GM12878 (cell line): ENCODE data around the gene RIN1. TPM values are rescaled to one million over a fixed set of nuclear protein-coding genes. Genes with fewer than 3 reads are reported as not detected.

Experiments used
- ATAC-seq: fragments of 200-7000 bp; cut with Tn5 transposase; 3 replicates; pipeline ENCODE4 v1.9.1; 2020; ENCODE audit warnings: mild to moderate bottlenecking, moderate library complexity
- BruUV-seq: library from RNA; stranded (reverse); fragments of 400-500 nt; replicated peaks from 2 replicates; lab custom pipeline; 2021; lab: Mats Ljungman, UMichigan
- CTCF ChIA-PET: fragments of 300-600 bp; sonication (Branson Sonifier 250); formaldehyde crosslinking; extraction: SDS; loops from one replicate; lab custom pipeline; 2021; ENCODE audit warnings: inconsistent platforms; lab: Yijun Ruan, JAX
- POLR2A ChIA-PET: fragments of 350-600 bp; formaldehyde crosslinking; extraction: SDS; loops from one replicate; lab custom pipeline; 2021; ENCODE audit warnings: inconsistent platforms; lab: Charles Lee
- RAD21 ChIA-PET: fragments of 300-600 bp; sonication (Branson Sonifier 250); formaldehyde crosslinking; loops from one replicate; lab custom pipeline; 2023; ENCODE audit warnings: antibody characterized with exemption; ENCODE audit not compliant: unreplicated experiment; lab: Charles Lee
- SMC1A ChIA-PET: fragments of 300-600 bp; sonication (Branson Sonifier 250); formaldehyde crosslinking; loops from one replicate; lab custom pipeline; 2023; ENCODE audit not compliant: unreplicated experiment, uncharacterized antibody; lab: Charles Lee
- DNase-seq: peaks from one replicate; pipeline ENCODE4 v3.0.0-alpha.2; 2011; ENCODE audit warnings: low read depth, low spot score
- FAIRE-seq: peaks from 3 replicates; lab custom pipeline; 2011; peaks lifted over from hg19 to GRCh38; lab: Jason Lieb, UNC
- H2AFZ ChIP-seq: 2 replicates; pipeline ENCODE4 v1.6.0; 2011; ENCODE audit warnings: low read depth, low read length, control low read depth; ENCODE audit not compliant: control insufficient read depth
- H3K27ac ChIP-seq: 2 replicates; pipeline ENCODE4 v1.5.1; 2011; ENCODE audit warnings: control low read depth; ENCODE audit not compliant: control insufficient read depth, insufficient read depth
- H3K27me3 ChIP-seq, 2 experiments: replicated peaks in 1 of 2; 2 replicates each; pipeline versions ENCODE4 v1.6.0 to v1.6.1; 2011; ENCODE audit warnings: low read length in 1 of 2; ENCODE audit not compliant: control insufficient read depth in 2 of 2, insufficient read depth in 2 of 2
- H3K36me3 ChIP-seq, 2 experiments: 2 replicates each; pipeline ENCODE4 v1.5.1; 2011; ENCODE audit warnings: low read length in 1 of 2; ENCODE audit not compliant: control insufficient read depth in 2 of 2, insufficient read depth in 2 of 2
- H3K4me1 ChIP-seq: 2 replicates; pipeline ENCODE4 v1.6.1; 2011; ENCODE audit warnings: mild to moderate bottlenecking, low read length, moderate library complexity, mixed read lengths; ENCODE audit not compliant: control insufficient read depth, insufficient read depth
- H3K4me2 ChIP-seq: 2 replicates; pipeline ENCODE4 v1.6.0; 2011; ENCODE audit warnings: control low read depth; ENCODE audit not compliant: control insufficient read depth, insufficient read depth
- H3K4me3 ChIP-seq: fragments of 200-600 bp; sonication (generic); 2 replicates; pipeline ENCODE4 v1.5.1; 2016
- H3K79me2 ChIP-seq: 2 replicates; pipeline ENCODE4 v1.6.0; 2011; ENCODE audit warnings: low read length; ENCODE audit not compliant: control insufficient read depth, insufficient read depth
- H3K9ac ChIP-seq: 2 replicates; pipeline ENCODE4 v1.8.0; 2011; ENCODE audit warnings: low read length, control low read depth, mixed read lengths; ENCODE audit not compliant: control insufficient read depth, insufficient read depth
- H3K9me3 ChIP-seq: replicated peaks from 3 replicates; pipeline ENCODE4 v1.5.1; 2011; ENCODE audit warnings: mild to moderate bottlenecking, low read length; ENCODE audit not compliant: control insufficient read depth, insufficient read depth
- H4K20me1 ChIP-seq: 2 replicates; pipeline ENCODE4 v1.6.0; 2011; ENCODE audit not compliant: control insufficient read depth, insufficient read depth
- ATF7 ChIP-seq: fragments of 450-650 bp; IDR thresholded peaks from 2 replicates; pipeline ENCODE4 v1.6.1; 2016; ENCODE audit warnings: low read depth, mild to moderate bottlenecking
- CEBPB ChIP-seq, 2 experiments: fragments of 150-350 bp in 1 of 2; IDR thresholded peaks; 2 replicates each; pipeline ENCODE4 v1.6.1; 2012 to 2014; ENCODE audit warnings: low read depth in 2 of 2, low read length in 2 of 2, borderline replicate concordance in 1 of 2, inconsistent platforms in 1 of 2
- ETV6 ChIP-seq, 2 experiments: fragments of 450-650 bp in 1 of 2; IDR thresholded peaks in 1 of 2; conservative IDR thresholded peaks in 1 of 2; 2 replicates each; pipeline ENCODE4 v1.6.1; 2014; ENCODE audit warnings: antibody characterized with exemption in 1 of 2, borderline replicate concordance in 1 of 2, low read depth in 1 of 2, mild to moderate bottlenecking in 1 of 2, moderate library complexity in 1 of 2
- MEF2A ChIP-seq: IDR thresholded peaks from 2 replicates; pipeline ENCODE4 v1.6.1; 2011; ENCODE audit warnings: low read depth, mild to moderate bottlenecking, low read length, moderate library complexity; ENCODE audit not compliant: insufficient read depth
- NFYA ChIP-seq: IDR thresholded peaks from 2 replicates; pipeline ENCODE4 v1.6.1; 2011; ENCODE audit warnings: low read depth, mild to moderate bottlenecking, low read length, improper control_type of control experiment, borderline replicate concordance
- POLR2A ChIP-seq: IDR thresholded peaks from 2 replicates; pipeline ENCODE4 v1.6.1; 2011; ENCODE audit warnings: low read depth, mild to moderate bottlenecking, low read length
- POLR2AphosphoS5 ChIP-seq: IDR thresholded peaks from 2 replicates; pipeline ENCODE4 v1.6.1; 2011; ENCODE audit warnings: mild to moderate bottlenecking, low read length, inconsistent platforms
- WGBS: methylation state at CpG from one replicate; pipeline ENCODE4 v1.1.6; 2016; ENCODE audit warnings: low lambda C conversion rate; ENCODE audit not compliant: insufficient replicate concordance, insufficient coverage; ENCODE audit errors: missing lambda C conversion rate; 5-methylcytosine and 5-hydroxymethylcytosine counted together
- in situ Hi-C: fragments of 300-500 bp; cut with MboI; formaldehyde crosslinking; loops from 9 replicates; pipeline ENCODE4 v1.14.3; 2018; ENCODE audit warnings: mixed read lengths
- intact Hi-C: fragments of 100-400 bp; cut with micrococcal nuclease; formaldehyde crosslinking; loops from one replicate; pipeline ENCODE4 v1.14.2; 2022; ENCODE audit not compliant: unreplicated experiment
- polyA plus RNA-seq, 11 experiments: library from polyadenylated mRNA; depleted of rRNA in 4 of 11; unstranded in 6 of 11; stranded (reverse) in 5 of 11; fragments of >200 nt; fragmentation: Nextera tagmentation in 4 of 11; fragmentation: Illumina TruSeq in 1 of 11; extraction: Ambion mirVana in 4 of 11; extraction: Trizol in 1 of 11; gene quantifications; 1 replicate in 1 of 11; 2 replicates in 10 of 11; pipeline versions ENCODE4 v1.2.1 to v1.2.3, GENCODE V29; 2011 to 2016; ENCODE audit warnings: inconsistent platforms in 2 of 11, missing spikeins in 2 of 11, low read depth in 1 of 11
- total RNA-seq, 4 experiments: library from RNA; depleted of rRNA in 3 of 4; stranded (reverse); fragments of >200 nt in 3 of 4; fragmentation: Illumina TruSeq in 1 of 4; extraction: Trizol in 1 of 4; gene quantifications; 2 replicates each; pipeline versions ENCODE4 v1.2.1 to v1.2.3, GENCODE V29; 2013 to 2021
- TF ChIP-seq, protein P1 (sequence below): IDR thresholded peaks from 2 replicates; pipeline ENCODE4 v1.6.1; 2012; ENCODE audit warnings: low read depth, low read length, improper control_type of control experiment
- TF ChIP-seq, protein P2 (sequence below), 3 experiments: IDR thresholded peaks in 2 of 3; conservative IDR thresholded peaks in 1 of 3; 2 replicates each; pipeline ENCODE4 v1.5.1; 2011; ENCODE audit warnings: low read depth in 3 of 3, low read length in 3 of 3, mild to moderate bottlenecking in 3 of 3, control low read depth in 2 of 3, moderate library complexity in 2 of 3, inconsistent platforms in 1 of 3, mixed read lengths in 1 of 3; ENCODE audit not compliant: control insufficient read depth in 2 of 3, insufficient read depth in 1 of 3; ENCODE audit errors: extremely low read depth in 1 of 3

The RIN1 gene
- total and polyA plus RNA-seq, 10 of the 15 experiments (the other 5 are each of a cell fraction or from before 2014, with no cell fraction given), result 0.04 to 0.69 (median 0.22) TPM; not detected in 1

DNA sequence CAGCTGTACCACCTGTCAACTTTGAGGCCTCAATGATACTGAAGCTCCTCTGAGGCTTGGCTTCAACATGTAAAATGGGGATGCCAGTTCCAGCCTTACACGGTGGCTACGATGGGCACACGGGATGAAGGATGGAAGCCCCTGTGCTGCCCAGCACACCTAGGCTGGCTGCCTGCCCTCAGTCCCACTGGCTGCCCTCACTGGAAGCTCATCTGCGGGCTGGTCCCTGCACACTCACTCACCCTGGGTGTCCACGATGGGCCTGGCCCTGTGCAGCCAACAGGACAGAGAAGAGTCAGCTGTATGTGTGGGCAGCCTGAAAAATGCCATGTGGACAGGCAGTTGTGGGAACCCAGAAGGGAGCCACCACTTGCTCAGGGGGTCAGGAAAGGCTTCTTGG, 49.5 kb downstream of the RIN1 start (continued):
- TF ChIP-seq ATF7 (no peak), MEF2A (no peak), NFYA (no peak), CEBPB (IDR thresholded peaks at IDR 0.05; ENCODE audit: borderline replicate concordance in 1 of 2, low read depth in 2 of 2, low read length in 2 of 2) (no peak), ETV6 (conservative IDR thresholded peaks at IDR 0.05 in 1 of 2, IDR thresholded peaks at IDR 0.05 in 1 of 2; ENCODE audit: borderline replicate concordance in 1 of 2, low read depth in 1 of 2) (no peak)

DNA sequence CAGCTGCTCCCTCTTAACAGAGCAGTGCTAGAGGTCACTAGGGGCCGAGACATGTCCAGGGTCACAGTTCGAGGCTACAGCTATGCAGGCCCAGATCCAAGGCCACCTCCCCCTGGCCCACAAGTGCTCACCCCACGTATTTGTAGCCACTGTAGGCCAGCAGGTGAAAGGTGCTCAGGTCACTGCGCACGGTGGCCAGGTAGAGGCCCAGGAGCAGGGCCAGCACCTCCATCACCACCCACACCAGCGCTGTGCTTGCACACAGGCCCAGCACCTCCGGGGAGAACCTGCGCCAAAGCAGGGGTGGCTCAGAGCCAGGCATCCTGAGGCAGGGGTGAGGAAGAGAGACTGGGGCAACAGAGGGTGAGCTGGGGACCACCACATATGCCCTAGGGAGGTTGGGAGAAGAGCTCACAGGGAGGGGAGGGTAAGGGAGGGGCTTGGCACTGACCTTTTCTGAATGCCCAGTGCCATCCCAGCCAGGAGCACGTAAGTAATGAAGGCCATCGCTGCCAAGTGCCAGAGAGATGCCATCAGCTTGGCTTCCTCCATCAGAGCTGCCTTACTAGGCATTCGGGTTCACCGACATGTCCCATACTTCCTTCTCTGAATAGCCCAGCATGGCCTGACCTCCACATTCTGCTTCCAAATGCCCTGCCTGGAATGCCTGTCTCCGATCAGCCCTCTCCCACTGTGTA, 50.8 kb downstream of the RIN1 start:
- 90% methylated on average over 13 of the region's 13 CpGs for WGBS
- intact Hi-C loops (no loop called here), in situ Hi-C loops (no loop called here)

More for the DNA sequence above, 50.8 kb downstream of the RIN1 start:
- ChIA-PET CTCF (interaction anchor here (0.6 to 2.2 kb wide), 5 partner anchors 26 to 398 kb away, joined by 3 to 9 read pairs (median 3); no protein-coding TSS in a partner anchor), SMC1A (interaction anchor here (1.2 kb wide), 1 partner anchor 32 kb away, joined by 3 read pairs; no protein-coding TSS in a partner anchor)
- Histone ChIP-seq H3K36me3 (no peaks in the 10 kb centered on the region; a peak in 1 of 4 replicates), H3K4me2 (no peak overlapping the region), H3K27me3 (no peaks in the 10 kb centered on the region), H3K9ac (no peak overlapping the region)
- TF ChIP-seq, protein P1, sequence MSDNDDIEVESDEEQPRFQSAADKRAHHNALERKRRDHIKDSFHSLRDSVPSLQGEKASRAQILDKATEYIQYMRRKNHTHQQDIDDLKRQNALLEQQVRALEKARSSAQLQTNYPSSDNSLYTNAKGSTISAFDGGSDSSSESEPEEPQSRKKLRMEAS, result no peak
- TF ChIP-seq POLR2AphosphoS5, result 0 out of 2 replicates have a peak, but pooled peaks have one; percentile 38
- TF ChIP-seq, protein P2, sequence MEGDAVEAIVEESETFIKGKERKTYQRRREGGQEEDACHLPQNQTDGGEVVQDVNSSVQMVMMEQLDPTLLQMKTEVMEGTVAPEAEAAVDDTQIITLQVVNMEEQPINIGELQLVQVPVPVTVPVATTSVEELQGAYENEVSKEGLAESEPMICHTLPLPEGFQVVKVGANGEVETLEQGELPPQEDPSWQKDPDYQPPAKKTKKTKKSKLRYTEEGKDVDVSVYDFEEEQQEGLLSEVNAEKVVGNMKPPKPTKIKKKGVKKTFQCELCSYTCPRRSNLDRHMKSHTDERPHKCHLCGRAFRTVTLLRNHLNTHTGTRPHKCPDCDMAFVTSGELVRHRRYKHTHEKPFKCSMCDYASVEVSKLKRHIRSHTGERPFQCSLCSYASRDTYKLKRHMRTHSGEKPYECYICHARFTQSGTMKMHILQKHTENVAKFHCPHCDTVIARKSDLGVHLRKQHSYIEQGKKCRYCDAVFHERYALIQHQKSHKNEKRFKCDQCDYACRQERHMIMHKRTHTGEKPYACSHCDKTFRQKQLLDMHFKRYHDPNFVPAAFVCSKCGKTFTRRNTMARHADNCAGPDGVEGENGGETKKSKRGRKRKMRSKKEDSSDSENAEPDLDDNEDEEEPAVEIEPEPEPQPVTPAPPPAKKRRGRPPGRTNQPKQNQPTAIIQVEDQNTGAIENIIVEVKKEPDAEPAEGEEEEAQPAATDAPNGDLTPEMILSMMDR (IDR thresholded peaks at IDR 0.05 in 2 of 3, conservative IDR thresholded peaks at IDR 0.05 in 1 of 3; ENCODE audit: control insufficient read depth in 2 of 3, extremely low read depth in 1 of 3, insufficient read depth in 1 of 3, low read depth in 3 of 3, low read length in 3 of 3), result no peak
- TF ChIP-seq POLR2A, result 0 out of 2 replicates have a peak, but pooled peaks have one; percentile 16
- TF ChIP-seq, all 136 proteins: peak for 2
- no peak overlapping the region for H3K4me3 ChIP-seq
- H3K4me1 ChIP-seq, result peaks cover 21% of the 10 kb centered on the region
- H2AFZ ChIP-seq, result no peak overlapping the region
- RAD21 ChIA-PET, result interaction anchor here (0.6 kb wide), 1 partner anchor 148 kb away, joined by 3 read pairs; no protein-coding TSS in a partner anchor
- H4K20me1 ChIP-seq, result no peaks in the 10 kb centered on the region; the same call in none of the 2 replicates
- peaks cover 12% of the 10 kb centered on the region for H3K79me2 ChIP-seq
- no TSS peak for BruUV-seq
- no peak for FAIRE-seq
- no peak for DNase-seq
- no peaks in the 10 kb centered on the region for H3K9me3 ChIP-seq
- H3K27ac ChIP-seq, result no peak overlapping the region
- POLR2A ChIA-PET, result interaction anchor here (1.6 to 1.9 kb wide), 2 partner anchors 17 to 25 kb away, joined by 5 to 6 read pairs; partner anchors contain the start of gene RAB1B
- ATAC-seq, result no peak
